CD4-positive, alpha-beta T cell (primary cell): ENCODE results near the gene PUSL1. TPM values are rescaled to one million over a fixed set of nuclear protein-coding genes. Genes with fewer than 3 reads are reported as not detected.

Source experiments
- ATAC-seq: fragments of 200-7000 bp; cut with Tn5 transposase; one replicate; pipeline ENCODE4 v1.10.0; 2022; ENCODE audit warnings: mild to moderate bottlenecking; ENCODE audit not compliant: poor library complexity
- CTCF ChIA-PET: fragments of 350-600 bp; sonication (Branson Sonifier 250); formaldehyde crosslinking; loops from one replicate; lab custom pipeline; 2021; ENCODE audit warnings: antibody characterized with exemption, inconsistent platforms; lab: Charles Lee
- POLR2A ChIA-PET: fragments of 350-600 bp; sonication (Branson Sonifier 250); formaldehyde crosslinking; loops from one replicate; lab custom pipeline; 2021; ENCODE audit warnings: antibody characterized with exemption, inconsistent platforms; lab: Charles Lee
- DNase-seq, 14 experiments: peaks; one replicate each; pipeline ENCODE4 v3.0.0-alpha.2; 2013 to 2020; ENCODE audit warnings: mixed read lengths in 2 of 14
- H3K27ac ChIP-seq, 2 donors: one replicate each; pipeline versions ENCODE4 v1.5.1 to v1.7.0; 2013; ENCODE audit warnings: low read length in 2 of 2, low read depth in 1 of 2, mild to moderate bottlenecking in 1 of 2
- H3K27me3 ChIP-seq, 2 experiments: 1 replicate in 1 of 2; 2 replicates in 1 of 2; pipeline versions ENCODE4 v1.6.1 to v1.7.0; 2013; ENCODE audit warnings: low read length in 2 of 2, control low read depth in 1 of 2, mild to moderate bottlenecking in 1 of 2, moderate library complexity in 1 of 2; ENCODE audit not compliant: insufficient read depth in 2 of 2, control insufficient read depth in 1 of 2
- H3K36me3 ChIP-seq: one replicate; pipeline ENCODE4 v1.6.1; 2013; ENCODE audit warnings: low read length, control low read depth; ENCODE audit not compliant: insufficient read depth
- H3K4me1 ChIP-seq: one replicate; pipeline ENCODE4 v1.6.1; 2013; ENCODE audit warnings: low read length, control low read depth; ENCODE audit not compliant: insufficient read depth
- H3K4me3 ChIP-seq: one replicate; pipeline ENCODE4 v1.5.1; 2013; ENCODE audit warnings: mild to moderate bottlenecking, low read length, moderate library complexity
- H3K9me3 ChIP-seq, 2 experiments: 1 replicate in 1 of 2; 2 replicates in 1 of 2; pipeline versions ENCODE4 v1.6.1 to v1.7.0; 2013; ENCODE audit warnings: low read length in 2 of 2, mild to moderate bottlenecking in 2 of 2, control low read depth in 1 of 2, moderate library complexity in 1 of 2; ENCODE audit not compliant: control insufficient read depth in 1 of 2, insufficient read depth in 1 of 2
- H3K27ac Mint-ChIP-seq: one replicate; pipeline ENCODE4 v1.8.0; 2020; ENCODE audit warnings: mixed read lengths
- H3K27me3 Mint-ChIP-seq: one replicate; pipeline ENCODE4 v1.8.0; 2021; ENCODE audit warnings: mixed read lengths
- H3K36me3 Mint-ChIP-seq: one replicate; pipeline ENCODE4 v1.8.0; 2021; ENCODE audit warnings: low read depth, mixed read lengths
- H3K4me1 Mint-ChIP-seq: one replicate; pipeline ENCODE4 v1.8.0; 2021; ENCODE audit warnings: low read depth, mixed read lengths
- H3K4me3 Mint-ChIP-seq: one replicate; pipeline ENCODE4 v1.8.0; 2020; ENCODE audit warnings: mild to moderate bottlenecking, mixed read lengths
- H3K9me3 Mint-ChIP-seq: one replicate; pipeline ENCODE4 v1.8.0; 2020; ENCODE audit warnings: mixed read lengths
- intact Hi-C, 2 experiments: fragments of 100-400 bp; cut with DNase I in 1 of 2; cut with micrococcal nuclease in 1 of 2; formaldehyde crosslinking; loops; one replicate each; pipeline versions ENCODE4 v1.15.1 to v1.9.0; 2023 to 2025; cut with DNase I, micrococcal nuclease
- total RNA-seq, 174 experiments: library from RNA in 2 of 174; stranded (reverse) in 2 of 174; gene quantifications; one replicate each; pipeline ENCODE4 v1.2.3 and lab custom pipeline; 2021 to 2026
- TF ChIP-seq, protein P1 (sequence below): fragments of 200-600 bp; IDR thresholded peaks from one replicate; pipeline ENCODE4 v1.8.0; 2022; ENCODE audit warnings: antibody characterized with exemption, mild to moderate bottlenecking

The PUSL1 gene
- total RNA-seq, 2 experiments from 2014 or later, result 18.1 to 19.2 TPM

DNA sequence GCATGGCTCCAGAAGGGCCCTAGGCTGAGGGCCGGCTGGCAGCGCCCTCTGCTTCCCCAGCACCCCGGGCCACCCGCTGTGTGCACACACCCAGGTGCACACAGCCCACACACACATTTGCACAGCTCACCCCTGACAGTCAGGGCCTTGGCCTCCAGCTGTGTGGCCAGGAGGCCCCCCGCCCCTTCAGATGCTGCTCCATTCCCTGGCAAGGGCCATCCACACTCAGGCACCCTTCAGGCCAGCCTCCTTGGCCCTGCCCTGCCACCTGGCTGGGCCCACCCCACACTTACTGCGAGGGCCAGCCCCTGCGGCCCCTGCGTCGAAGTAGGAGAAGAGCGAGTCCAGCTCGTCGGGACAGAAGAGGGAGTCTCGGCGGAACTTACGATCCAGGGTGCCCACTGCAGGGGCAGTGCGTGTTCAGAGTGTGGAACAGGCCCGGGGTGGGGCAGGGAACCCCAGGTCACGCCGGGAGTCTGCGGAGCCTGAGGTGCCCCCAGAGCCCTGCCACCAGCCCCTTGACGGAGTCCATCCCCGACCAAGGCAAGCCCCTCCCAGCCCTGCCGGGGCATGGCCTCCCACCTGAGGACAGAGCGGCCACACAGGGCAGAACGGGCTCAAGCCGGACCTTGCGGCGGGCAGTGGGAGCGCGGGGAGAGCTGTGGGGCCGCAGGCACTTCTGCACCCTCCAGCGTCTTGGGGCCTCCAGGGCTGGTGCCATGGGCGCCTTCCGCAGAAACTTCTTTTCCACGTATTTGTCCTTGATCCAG, 13.1 kb upstream of the PUSL1 start:
- no peak overlapping the region for H3K27ac Mint-ChIP-seq
- no peak for DNase-seq
- H3K36me3 Mint-ChIP-seq, result no peaks in the 10 kb centered on the region
- ATAC-seq, result no peak
- Histone ChIP-seq H3K9me3 (no peaks in the 10 kb centered on the region), H3K4me1 (peaks cover 12% of the 10 kb centered on the region), H3K4me3 (no peak overlapping the region), H3K27me3 (no peaks in the 10 kb centered on the region), H3K36me3 (no peaks in the 10 kb centered on the region), H3K27ac (no peak overlapping the region)
- H3K4me1 Mint-ChIP-seq, result no peaks in the 10 kb centered on the region
- H3K4me3 Mint-ChIP-seq, result no peak overlapping the region
- ChIA-PET CTCF (no interaction called here), POLR2A (no interaction called here)
- H3K9me3 Mint-ChIP-seq, result no peaks in the 10 kb centered on the region
- TF ChIP-seq, protein P1, sequence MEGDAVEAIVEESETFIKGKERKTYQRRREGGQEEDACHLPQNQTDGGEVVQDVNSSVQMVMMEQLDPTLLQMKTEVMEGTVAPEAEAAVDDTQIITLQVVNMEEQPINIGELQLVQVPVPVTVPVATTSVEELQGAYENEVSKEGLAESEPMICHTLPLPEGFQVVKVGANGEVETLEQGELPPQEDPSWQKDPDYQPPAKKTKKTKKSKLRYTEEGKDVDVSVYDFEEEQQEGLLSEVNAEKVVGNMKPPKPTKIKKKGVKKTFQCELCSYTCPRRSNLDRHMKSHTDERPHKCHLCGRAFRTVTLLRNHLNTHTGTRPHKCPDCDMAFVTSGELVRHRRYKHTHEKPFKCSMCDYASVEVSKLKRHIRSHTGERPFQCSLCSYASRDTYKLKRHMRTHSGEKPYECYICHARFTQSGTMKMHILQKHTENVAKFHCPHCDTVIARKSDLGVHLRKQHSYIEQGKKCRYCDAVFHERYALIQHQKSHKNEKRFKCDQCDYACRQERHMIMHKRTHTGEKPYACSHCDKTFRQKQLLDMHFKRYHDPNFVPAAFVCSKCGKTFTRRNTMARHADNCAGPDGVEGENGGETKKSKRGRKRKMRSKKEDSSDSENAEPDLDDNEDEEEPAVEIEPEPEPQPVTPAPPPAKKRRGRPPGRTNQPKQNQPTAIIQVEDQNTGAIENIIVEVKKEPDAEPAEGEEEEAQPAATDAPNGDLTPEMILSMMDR, result no peak
- intact Hi-C loops, result no loop called here
- H3K27me3 Mint-ChIP-seq, result no peaks in the 10 kb centered on the region

GRCh38 chr1:1296070-1297061, 12.0 kb upstream of the PUSL1 start:
- CTCF ChIA-PET, result no interaction called here
- POLR2A ChIA-PET, result no interaction called here
- Histone ChIP-seq H3K27me3 (no peaks in the 10 kb centered on the region), H3K4me1 (peaks cover 9% of the 10 kb centered on the region), H3K4me3 (no peak overlapping the region), H3K36me3 (no peaks in the 10 kb centered on the region), H3K9me3 (no peaks in the 10 kb centered on the region), H3K27ac (no peak overlapping the region)
- no peak overlapping the region for H3K27ac Mint-ChIP-seq
- no peaks in the 10 kb centered on the region for H3K4me1 Mint-ChIP-seq
- H3K9me3 Mint-ChIP-seq, result no peaks in the 10 kb centered on the region
- no peak for ATAC-seq
- intact Hi-C loops, result no loop called here
- TF ChIP-seq, protein P1, result no peak
- H3K36me3 Mint-ChIP-seq, result no peaks in the 10 kb centered on the region
- no peak overlapping the region for H3K4me3 Mint-ChIP-seq
- no peak for DNase-seq
- no peaks in the 10 kb centered on the region for H3K27me3 Mint-ChIP-seq

DNA sequence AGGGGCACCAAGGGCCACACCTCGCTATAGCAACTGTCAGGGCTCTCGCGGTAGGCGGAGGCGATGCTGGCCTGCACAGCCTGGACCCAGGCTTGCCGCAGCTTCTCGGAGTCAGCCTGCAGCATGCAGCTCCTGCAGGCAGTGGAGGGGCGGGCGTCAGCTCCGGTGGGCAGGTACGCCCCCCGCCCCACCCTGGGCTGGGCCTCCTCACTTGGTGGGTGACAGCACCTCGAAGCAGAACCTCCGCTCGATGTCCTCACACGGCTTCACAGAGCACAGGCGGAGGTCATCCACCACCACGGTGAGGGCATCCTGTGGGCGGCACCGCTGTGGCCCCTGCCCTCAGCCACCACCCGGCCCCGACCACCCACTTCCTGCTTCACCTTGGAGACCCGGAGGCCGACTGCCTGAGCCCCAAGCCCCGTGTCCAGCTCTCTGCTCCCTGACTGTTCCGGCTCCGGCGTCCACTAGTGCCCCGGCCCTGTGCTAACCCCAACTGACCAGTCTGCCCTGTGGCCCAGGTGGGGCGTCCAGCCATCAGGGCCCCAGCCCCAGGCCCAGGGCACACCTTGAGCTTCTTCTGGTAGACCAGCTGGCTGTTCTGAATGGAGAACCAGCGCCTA, 10.5 kb upstream of the PUSL1 start:
- no peaks in the 10 kb centered on the region for H3K9me3 Mint-ChIP-seq
- no peak overlapping the region for H3K27ac Mint-ChIP-seq
- H3K27me3 ChIP-seq, result no peaks in the 10 kb centered on the region
- H3K36me3 ChIP-seq, result no peaks in the 10 kb centered on the region
- no peaks in the 10 kb centered on the region for H3K27me3 Mint-ChIP-seq
- intact Hi-C loops, result no loop called here
- no peak overlapping the region for H3K4me3 ChIP-seq
- ATAC-seq (no peak), DNase-seq (no peak)
- POLR2A ChIA-PET, result no interaction called here
- CTCF ChIA-PET, result no interaction called here
- TF ChIP-seq, protein P1, result no peak
- no peak overlapping the region for H3K27ac ChIP-seq
- no peak overlapping the region for H3K4me3 Mint-ChIP-seq
- no peaks in the 10 kb centered on the region for H3K9me3 ChIP-seq
- H3K4me1 ChIP-seq, result no peaks in the 10 kb centered on the region
- no peaks in the 10 kb centered on the region for H3K36me3 Mint-ChIP-seq
- H3K4me1 Mint-ChIP-seq, result no peaks in the 10 kb centered on the region
